HG03135 (cell line): Measurements from ENCODE around the gene ZNF878.
"Not testable (repeated sequence)": the region's sequence is repeated elsewhere in the genome, so short reads cannot be mapped to it uniquely, and the experiment has no call there.

Experiments
- ATAC-seq: cut with Tn5 transposase; IDR thresholded peaks from one replicate; pipeline ENCODE4 v1.9.1; 2021; ENCODE audit warnings: mild to moderate bottlenecking, moderate library complexity; ENCODE audit not compliant: unreplicated experiment

ZNF878 gene

GRCh38 chr19:12052497-12053169 lies at the start of gene ZNF878:
Gene ZNF878, minus strand, starts transcription at chr19:12052961. Its CDS starts 160 bp downstream, at chr19:12052801.
- ATAC-seq: peak; percentile 72

GRCh38 chr19:12098040-12098439 lies 45.3 kb upstream of the ZNF878 start:
- no peak for ATAC-seq

GRCh38 chr19:12095111-12095790 lies 42.5 kb upstream of the ZNF878 start:
- ATAC-seq: no peak

GRCh38 chr19:12093777-12094176 lies 41.0 kb upstream of the ZNF878 start:
- ATAC-seq: no peak

GRCh38 chr19:12092956-12093355 lies 40.2 kb upstream of the ZNF878 start:
- ATAC-seq: no peak

GRCh38 chr19:12092065-12092867 lies 39.5 kb upstream of the ZNF878 start:
- no peak for ATAC-seq

GRCh38 chr19:12090807-12091206 lies 38.0 kb upstream of the ZNF878 start:
- no peak for ATAC-seq

GRCh38 chr19:12085074-12085818 lies 32.5 kb upstream of the ZNF878 start:
- no peak for ATAC-seq

- ATAC-seq: not testable (repeated sequence)
These were observed 30.6 kb upstream of the ZNF878 start for GRCh38 chr19:12083336-12083735.

GRCh38 chr19:12077375-12077774 lies 24.6 kb upstream of the ZNF878 start:
- ATAC-seq: no peak

- ATAC-seq: not testable (repeated sequence)
These were observed 23.6 kb upstream of the ZNF878 start for GRCh38 chr19:12076331-12076730.

- ATAC-seq: no peak
These were observed 22.9 kb upstream of the ZNF878 start for GRCh38 chr19:12075538-12076139.

GRCh38 chr19:12064590-12065538 lies 12.1 kb upstream of the ZNF878 start, which contains the start of gene ZNF844:
Gene ZNF844, plus strand, starts transcription at chr19:12064731. Its CDS starts 143 bp downstream, at chr19:12064874.
- peak; percentile 61 for ATAC-seq

- no peak for ATAC-seq
These were observed 3.0 kb upstream of the ZNF878 start for GRCh38 chr19:12055784-12056183.

- peak; percentile 21 for ATAC-seq
These were observed 667 bp downstream of the ZNF878 start for GRCh38 chr19:12052091-12052496.

- no peak for ATAC-seq
These were observed 4.9 kb downstream of the ZNF878 start for GRCh38 chr19:12047868-12048267.

GRCh38 chr19:12043752-12044422 lies 8.9 kb downstream of the ZNF878 start:
- ATAC-seq: no peak

- no peak for ATAC-seq
These were observed 9.9 kb downstream of the ZNF878 start for GRCh38 chr19:12042893-12043292.
